Fibroblast of mammary gland (primary cell): ENCODE results near the gene ENTPD2.

ENCODE experiments used
- DNase-seq: peaks from one replicate; pipeline ENCODE4 v3.0.0-alpha.2; 2010; ENCODE audit warnings: low read depth
- H3K4me3 ChIP-seq: 2 replicates; pipeline ENCODE4 v1.5.1; 2011; ENCODE audit warnings: low read depth, mild to moderate bottlenecking, low read length, moderate library complexity; ENCODE audit not compliant: control insufficient read depth
- CTCF ChIP-seq: conservative IDR thresholded peaks from 2 replicates; pipeline ENCODE4 v1.5.1; 2011; ENCODE audit warnings: low read depth, low read length, inconsistent platforms; ENCODE audit not compliant: control insufficient read depth, insufficient read depth

Gene ENTPD2

GRCh38 chr9:137045294-137046087 lies 8.4 kb downstream of the ENTPD2 start:
- DNase-seq = peak; percentile 42
- TF ChIP-seq CTCF = no peak
- H3K4me3 ChIP-seq = peak overlapping the region; percentile 51

- TF ChIP-seq CTCF = no peak
- peak overlapping the region; percentile 43 for H3K4me3 ChIP-seq
- no peak for DNase-seq
These were observed 9.2 kb downstream of the ENTPD2 start for GRCh38 chr9:137044502-137045177.

GRCh38 chr9:137044037-137044436 lies 9.8 kb downstream of the ENTPD2 start:
- TF ChIP-seq CTCF = no peak
- no peak for DNase-seq
- H3K4me3 ChIP-seq = no peak overlapping the region

- no peak for TF ChIP-seq CTCF
- no peak for DNase-seq
- H3K4me3 ChIP-seq = no peak overlapping the region
These were observed 10.8 kb downstream of the ENTPD2 start for GRCh38 chr9:137042751-137043727.

GRCh38 chr9:137041124-137041523 lies 12.7 kb downstream of the ENTPD2 start:
- DNase-seq = no peak
- H3K4me3 ChIP-seq = no peak overlapping the region
- no peak for TF ChIP-seq CTCF

GRCh38 chr9:137040568-137040967 lies 13.3 kb downstream of the ENTPD2 start:
- DNase-seq = no peak
- no peak overlapping the region for H3K4me3 ChIP-seq
- TF ChIP-seq CTCF = no peak
